ENCODE measurements around the gene PPP4R4. TPM values are rescaled to one million over a fixed set of nuclear protein-coding genes. Genes with fewer than 3 reads are reported as not detected.

The PPP4R4 gene
- polyA plus RNA-seq, 1 donor from 2014 or later, result 4.8 TPM

GRCh38 chr14:94180655-94181271 is 6.6 kb downstream of the PPP4R4 start:
- Histone ChIP-seq H3K9ac (ENCODE audit: low read length) (no peak overlapping the region), H3K4me2 (ENCODE audit: low read length) (no peak overlapping the region), H3F3A (ENCODE audit: insufficient read depth, low read length, poor library complexity, severe bottlenecking) (no peaks in the 10 kb centered on the region), H2AFZ (ENCODE audit: low read depth, low read length) (no peak overlapping the region), H3K9me3 (ENCODE audit: low read length) (no peaks in the 10 kb centered on the region), H3K36me3 (ENCODE audit: insufficient read depth, low read length) (no peaks in the 10 kb centered on the region), H3K27me3 (ENCODE audit: insufficient read depth, low read depth, low read length) (peaks cover 10% of the 10 kb centered on the region), H4K20me1 (ENCODE audit: insufficient read depth) (no peaks in the 10 kb centered on the region), H3K9me2 (ENCODE audit: insufficient read depth, low read length) (no peaks in the 10 kb centered on the region), H3K27ac (ENCODE audit: low read length) (no peak overlapping the region), H3K4me3 (ENCODE audit: low read length) (no peak overlapping the region), H3K79me2 (replicated peaks; ENCODE audit: insufficient read depth, low read length) (no peaks in the 10 kb centered on the region)
- TF ChIP-seq REST (IDR thresholded peaks at IDR 0.05; ENCODE audit: borderline replicate concordance) (no peak), POLR2AphosphoS5 (IDR thresholded peaks at IDR 0.05) (no peak), EZH2 (IDR thresholded peaks at IDR 0.05; ENCODE audit: borderline replicate concordance, insufficient read depth, low read length, poor library complexity, severe bottlenecking) (no peak), CTCF (IDR thresholded peaks at IDR 0.05; ENCODE audit: poor library complexity, severe bottlenecking) (peak; percentile 81), MXI1 (conservative IDR thresholded peaks at IDR 0.05; ENCODE audit: poor library complexity, severe bottlenecking) (no peak), SMC3 (conservative IDR thresholded peaks at IDR 0.05; ENCODE audit: poor library complexity) (peak; percentile 86), TAF1 (IDR thresholded peaks at IDR 0.05; ENCODE audit: low read depth) (no peak), RAD21 (conservative IDR thresholded peaks at IDR 0.05) (peak; percentile 81), EP300 (conservative IDR thresholded peaks at IDR 0.05; ENCODE audit: poor library complexity, severe bottlenecking) (no peak)

GRCh38 chr14:94181835-94182234 is 7.7 kb downstream of the PPP4R4 start:
- Histone ChIP-seq H3K9me3 (ENCODE audit: low read length) (no peaks in the 10 kb centered on the region), H3K79me2 (replicated peaks; ENCODE audit: insufficient read depth, low read length) (no peaks in the 10 kb centered on the region), H3K4me2 (ENCODE audit: low read length) (no peak overlapping the region), H4K20me1 (ENCODE audit: insufficient read depth) (no peaks in the 10 kb centered on the region), H2AFZ (ENCODE audit: low read depth, low read length) (no peak overlapping the region), H3F3A (ENCODE audit: insufficient read depth, low read length, poor library complexity, severe bottlenecking) (no peaks in the 10 kb centered on the region), H3K36me3 (ENCODE audit: insufficient read depth, low read length) (no peaks in the 10 kb centered on the region), H3K9me2 (ENCODE audit: insufficient read depth, low read length) (no peaks in the 10 kb centered on the region), H3K9ac (ENCODE audit: low read length) (no peak overlapping the region), H3K27me3 (ENCODE audit: insufficient read depth, low read depth, low read length) (no peaks in the 10 kb centered on the region), H3K27ac (ENCODE audit: low read length) (no peak overlapping the region), H3K4me3 (ENCODE audit: low read length) (no peak overlapping the region)
- TF ChIP-seq EZH2 (IDR thresholded peaks at IDR 0.05; ENCODE audit: borderline replicate concordance, insufficient read depth, low read length, poor library complexity, severe bottlenecking) (no peak), RAD21 (conservative IDR thresholded peaks at IDR 0.05) (no peak), REST (IDR thresholded peaks at IDR 0.05; ENCODE audit: borderline replicate concordance) (no peak), SMC3 (conservative IDR thresholded peaks at IDR 0.05; ENCODE audit: poor library complexity) (no peak), POLR2AphosphoS5 (IDR thresholded peaks at IDR 0.05) (no peak), EP300 (conservative IDR thresholded peaks at IDR 0.05; ENCODE audit: poor library complexity, severe bottlenecking) (no peak), CTCF (IDR thresholded peaks at IDR 0.05; ENCODE audit: poor library complexity, severe bottlenecking) (no peak), TAF1 (IDR thresholded peaks at IDR 0.05; ENCODE audit: low read depth) (no peak), MXI1 (conservative IDR thresholded peaks at IDR 0.05; ENCODE audit: poor library complexity, severe bottlenecking) (no peak)
